H9 (cell line): Measurements from ENCODE around the gene PKMYT1. TPM values are rescaled to one million over a fixed set of nuclear protein-coding genes. Genes with fewer than 3 reads are reported as not detected.

Experiments used
- DNase-seq: peaks from one replicate; pipeline ENCODE4 v3.0.0-alpha.2; 2017
- H2AFZ ChIP-seq: one replicate; pipeline ENCODE4 v1.6.1; 2013; ENCODE audit warnings: mild to moderate bottlenecking, low read length, control low read depth, moderate library complexity
- H2AK5ac ChIP-seq: 2 replicates; pipeline ENCODE4 v1.6.1; 2013; ENCODE audit warnings: low read length, control low read depth, mixed read lengths; ENCODE audit not compliant: insufficient read length
- H2BK120ac ChIP-seq: one replicate; pipeline ENCODE4 v1.6.1; 2013; ENCODE audit warnings: low read depth, mild to moderate bottlenecking, low read length, control low read depth, inconsistent platforms; ENCODE audit not compliant: poor library complexity, severe bottlenecking
- H2BK12ac ChIP-seq: 2 replicates; pipeline ENCODE4 v1.6.1; 2013; ENCODE audit warnings: low read length, control low read depth, mixed read lengths, low read depth; ENCODE audit not compliant: insufficient read length
- H2BK15ac ChIP-seq: 2 replicates; pipeline ENCODE4 v1.6.1; 2013; ENCODE audit warnings: low read depth, low read length, control low read depth
- H2BK20ac ChIP-seq: one replicate; pipeline ENCODE4 v1.6.1; 2013; ENCODE audit warnings: low read depth, mild to moderate bottlenecking, low read length, control low read depth, inconsistent platforms; ENCODE audit not compliant: poor library complexity, severe bottlenecking
- H2BK5ac ChIP-seq: 2 replicates; pipeline ENCODE4 v1.6.1; 2013; ENCODE audit warnings: low read length, control low read depth, mixed read lengths; ENCODE audit not compliant: insufficient read length
- H3K14ac ChIP-seq: 2 replicates; pipeline ENCODE4 v1.6.1; 2013; ENCODE audit warnings: low read length, control low read depth; ENCODE audit not compliant: insufficient read depth
- H3K18ac ChIP-seq: 2 replicates; pipeline ENCODE4 v1.6.1; 2013; ENCODE audit warnings: low read depth, mild to moderate bottlenecking, mixed read lengths, low read length, control low read depth; ENCODE audit not compliant: insufficient read length
- H3K23ac ChIP-seq: 2 replicates; pipeline ENCODE4 v1.6.1; 2013; ENCODE audit warnings: low read length, control low read depth, mixed read lengths, low read depth; ENCODE audit not compliant: insufficient read length
- H3K23me2 ChIP-seq: 2 replicates; pipeline ENCODE4 v1.6.1; 2013; ENCODE audit warnings: low read depth, mild to moderate bottlenecking, mixed read lengths, low read length, control low read depth; ENCODE audit not compliant: insufficient read length, poor library complexity, severe bottlenecking
- H3K27ac ChIP-seq: 2 replicates; pipeline ENCODE4 v1.5.1; 2013; ENCODE audit warnings: low read length, control low read depth, mixed read lengths, low read depth; ENCODE audit not compliant: insufficient read length
- H3K27me3 ChIP-seq: 2 replicates; pipeline ENCODE4 v1.6.1; 2013; ENCODE audit warnings: low read length, control low read depth, inconsistent platforms; ENCODE audit not compliant: insufficient read depth
- H3K4ac ChIP-seq: 2 replicates; pipeline ENCODE4 v1.6.1; 2013; ENCODE audit warnings: low read depth, mild to moderate bottlenecking, control low read depth, inconsistent platforms, low read length, moderate library complexity
- H3K4me1 ChIP-seq: 2 replicates; pipeline ENCODE4 v1.6.1; 2013; ENCODE audit warnings: low read length, control low read depth, inconsistent platforms; ENCODE audit not compliant: insufficient read depth
- H3K4me2 ChIP-seq: 2 replicates; pipeline ENCODE4 v1.6.1; 2013; ENCODE audit warnings: low read length, control low read depth, mixed read lengths; ENCODE audit not compliant: insufficient read length, insufficient read depth
- H3K56ac ChIP-seq: 2 replicates; pipeline ENCODE4 v1.6.1; 2013; ENCODE audit warnings: low read depth, mild to moderate bottlenecking, mixed read lengths, low read length, control low read depth; ENCODE audit not compliant: insufficient read length
- H3K79me1 ChIP-seq: 2 replicates; pipeline ENCODE4 v1.6.1; 2013; ENCODE audit warnings: low read depth, mild to moderate bottlenecking, moderate library complexity, low read length, control low read depth, inconsistent platforms; ENCODE audit not compliant: insufficient read depth, poor library complexity, severe bottlenecking
- H3K79me2 ChIP-seq: 2 replicates; pipeline ENCODE4 v1.6.1; 2013; ENCODE audit warnings: low read length, control low read depth, inconsistent platforms; ENCODE audit not compliant: insufficient read depth
- H3K9ac ChIP-seq: 2 replicates; pipeline ENCODE4 v1.6.1; 2013; ENCODE audit warnings: low read length, control low read depth, mixed read lengths; ENCODE audit not compliant: insufficient read length; ENCODE audit errors: extremely low read depth
- H3K9me3 ChIP-seq: one replicate; pipeline ENCODE4 v1.6.1; 2013; ENCODE audit warnings: low read depth, low read length, inconsistent platforms; ENCODE audit not compliant: control insufficient read depth
- H3T11ph ChIP-seq: one replicate; pipeline ENCODE4 v1.6.1; 2013; ENCODE audit warnings: mild to moderate bottlenecking, low read length, control low read depth, inconsistent platforms
- H4K20me1 ChIP-seq: one replicate; pipeline ENCODE4 v1.6.1; 2013; ENCODE audit not compliant: control insufficient read depth, insufficient read length, insufficient read depth
- H4K5ac ChIP-seq: 2 replicates; pipeline ENCODE4 v1.6.1; 2013; ENCODE audit warnings: low read depth, mild to moderate bottlenecking, mixed read lengths, low read length, control low read depth; ENCODE audit not compliant: insufficient read length
- H4K8ac ChIP-seq: replicated peaks from 2 replicates; pipeline ENCODE4 v1.6.1; 2013; ENCODE audit warnings: low read length, control low read depth, mixed read lengths, low read depth; ENCODE audit not compliant: insufficient read length
- H4K91ac ChIP-seq: 2 replicates; pipeline ENCODE4 v1.6.1; 2013; ENCODE audit warnings: low read depth, mild to moderate bottlenecking, moderate library complexity, mixed read lengths, low read length, control low read depth; ENCODE audit not compliant: insufficient read length
- H3K27ac Mint-ChIP-seq, 3 experiments: 2 replicates in 2 of 3; 3 replicates in 1 of 3; pipeline ENCODE4 v1.8.0; 2020 to 2021; ENCODE audit warnings: mixed read lengths in 3 of 3, mild to moderate bottlenecking in 1 of 3, moderate library complexity in 1 of 3
- H3K27me3 Mint-ChIP-seq: 2 replicates; pipeline ENCODE4 v1.8.0; 2021; ENCODE audit warnings: low read depth, mild to moderate bottlenecking, moderate library complexity, mixed read lengths
- H3K36me3 Mint-ChIP-seq, 3 experiments: 2 replicates in 2 of 3; 3 replicates in 1 of 3; pipeline ENCODE4 v1.8.0; 2020 to 2021; ENCODE audit warnings: low read depth in 3 of 3, mixed read lengths in 3 of 3; ENCODE audit not compliant: insufficient read depth in 1 of 3
- H3K4me1 Mint-ChIP-seq, 2 experiments: 2 replicates each; pipeline ENCODE4 v1.8.0; 2020; ENCODE audit warnings: mixed read lengths in 2 of 2
- H3K4me3 Mint-ChIP-seq, 2 experiments: 2 replicates in 1 of 2; 3 replicates in 1 of 2; pipeline ENCODE4 v1.8.0; 2020 to 2021; ENCODE audit warnings: mild to moderate bottlenecking in 2 of 2, mixed read lengths in 2 of 2, moderate library complexity in 1 of 2
- H3K9me3 Mint-ChIP-seq, 2 experiments: 2 replicates in 1 of 2; 3 replicates in 1 of 2; pipeline ENCODE4 v1.8.0; 2020; ENCODE audit warnings: mild to moderate bottlenecking in 2 of 2, mixed read lengths in 2 of 2, moderate library complexity in 1 of 2
- CTCF ChIP-seq: fragments of 200-600 bp; sonication (generic); conservative IDR thresholded peaks from 3 replicates; pipeline ENCODE4 v1.8.0; 2021; ENCODE audit warnings: antibody characterized with exemption, mild to moderate bottlenecking
- WGBS: extraction: QIAGEN DNeasy Blood & Tissue Kit; methylation state at CpG from one replicate; pipeline ENCODE4 v1.1.7; 2013; ENCODE audit warnings: missing lambda C conversion rate, low lambda C conversion rate, mixed read lengths; ENCODE audit not compliant: insufficient read length; ENCODE audit errors: extremely low coverage; 5-methylcytosine and 5-hydroxymethylcytosine counted together
- total RNA-seq: library from RNA; stranded (reverse); gene quantifications from 2 replicates; pipeline ENCODE4 v1.2.1, GENCODE V29; 2021

The PKMYT1 gene
- total RNA-seq, 1 experiment from 2014 or later: 114 TPM

GRCh38 chr16:2927010-2927646 is 53.1 kb downstream of the PKMYT1 start:
- no peaks in the 10 kb centered on the region for H3K79me1 ChIP-seq
- no peak overlapping the region for H4K91ac ChIP-seq
- no peak overlapping the region for H2BK20ac ChIP-seq
- no peak overlapping the region for H3K9ac ChIP-seq
- H3K9me3 ChIP-seq: no peaks in the 10 kb centered on the region
- peaks cover 10 to 16% (median 12%) of the 10 kb centered on the region in 3 experiments for H3K36me3 Mint-ChIP-seq
- no peaks in the 10 kb centered on the region for H4K20me1 ChIP-seq
- H3K27ac ChIP-seq: no peak overlapping the region
- H3K4me1 Mint-ChIP-seq: peaks cover 28 to 30% of the 10 kb centered on the region in 2 experiments
- H2BK120ac ChIP-seq: no peak overlapping the region
- peak; percentile 87 for DNase-seq
- peaks cover 10 to 11% of the 10 kb centered on the region in 2 experiments for H3K9me3 Mint-ChIP-seq
- H3K23ac ChIP-seq: no peak overlapping the region
- no CpG with 5 or more reads among the region's 19 CpGs for WGBS
- H3K14ac ChIP-seq: no peak overlapping the region
- no peak overlapping the region for H3K18ac ChIP-seq
- no peak overlapping the region for H2BK12ac ChIP-seq
- H3K4me2 ChIP-seq: no peak overlapping the region
- peak overlapping the region in 1 of 2 experiments; percentile 3; a peak in 1 of 5 replicates for H3K4me3 Mint-ChIP-seq
- H3K27ac Mint-ChIP-seq: peak overlapping the region in 1 of 3 experiments; percentile 37; a peak in 1 of 7 replicates
- H4K5ac ChIP-seq: no peak overlapping the region
- no peak overlapping the region for H2BK15ac ChIP-seq
- H3K27me3 ChIP-seq: no peaks in the 10 kb centered on the region
- peaks cover 5% of the 10 kb centered on the region for H3K23me2 ChIP-seq
- TF ChIP-seq CTCF: peak; percentile 98
- H4K8ac ChIP-seq: no peak overlapping the region
- H3K79me2 ChIP-seq: no peaks in the 10 kb centered on the region
- no peak overlapping the region for H2AFZ ChIP-seq
- H3K4ac ChIP-seq: no peak overlapping the region
- H2AK5ac ChIP-seq: no peak overlapping the region
- no peak overlapping the region for H3T11ph ChIP-seq
- no peaks in the 10 kb centered on the region for H3K4me1 ChIP-seq
- no peak overlapping the region for H2BK5ac ChIP-seq
- H3K27me3 Mint-ChIP-seq: peaks cover 6% of the 10 kb centered on the region
- H3K56ac ChIP-seq: no peak overlapping the region
